Activated T-cell treated with anti-CD3 and anti-CD28 coated beads, Interleukin-2, amount 50 U/mL, for 4 hours (primary cell): ENCODE results near the gene MRPL54. TPM values are rescaled to one million over a fixed set of nuclear protein-coding genes. Genes with fewer than 3 reads are reported as not detected.

ENCODE experiments used
- ATAC-seq, 2 donors: fragments of 200-7000 bp; cut with Tn5 transposase; one replicate each; pipeline ENCODE4 v1.10.0; 2021
- DNase-seq: peaks from one replicate; pipeline ENCODE4 v3.0.0-alpha.2; 2020
- H3K27me3 Mint-ChIP-seq: one replicate; pipeline ENCODE4 v1.8.0; 2021; ENCODE audit warnings: low read depth, mixed read lengths
- H3K36me3 Mint-ChIP-seq: one replicate; pipeline ENCODE4 v1.8.0; 2022; ENCODE audit warnings: mixed read lengths; ENCODE audit not compliant: insufficient read depth
- H3K4me1 Mint-ChIP-seq: one replicate; pipeline ENCODE4 v1.8.0; 2021; ENCODE audit warnings: low read depth, mixed read lengths
- H3K4me3 Mint-ChIP-seq: one replicate; pipeline ENCODE4 v1.8.0; 2021; ENCODE audit warnings: mild to moderate bottlenecking, moderate library complexity, mixed read lengths
- H3K9me3 Mint-ChIP-seq: one replicate; pipeline ENCODE4 v1.8.0; 2021; ENCODE audit warnings: mixed read lengths
- total RNA-seq, 3 donors: library from RNA; stranded (reverse); gene quantifications; one replicate each; pipeline ENCODE4 v1.2.1, GENCODE V29; 2021

Gene MRPL54
- total RNA-seq, 3 donors from 2014 or later: 95.8 to 132 (median 125) TPM

DNA sequence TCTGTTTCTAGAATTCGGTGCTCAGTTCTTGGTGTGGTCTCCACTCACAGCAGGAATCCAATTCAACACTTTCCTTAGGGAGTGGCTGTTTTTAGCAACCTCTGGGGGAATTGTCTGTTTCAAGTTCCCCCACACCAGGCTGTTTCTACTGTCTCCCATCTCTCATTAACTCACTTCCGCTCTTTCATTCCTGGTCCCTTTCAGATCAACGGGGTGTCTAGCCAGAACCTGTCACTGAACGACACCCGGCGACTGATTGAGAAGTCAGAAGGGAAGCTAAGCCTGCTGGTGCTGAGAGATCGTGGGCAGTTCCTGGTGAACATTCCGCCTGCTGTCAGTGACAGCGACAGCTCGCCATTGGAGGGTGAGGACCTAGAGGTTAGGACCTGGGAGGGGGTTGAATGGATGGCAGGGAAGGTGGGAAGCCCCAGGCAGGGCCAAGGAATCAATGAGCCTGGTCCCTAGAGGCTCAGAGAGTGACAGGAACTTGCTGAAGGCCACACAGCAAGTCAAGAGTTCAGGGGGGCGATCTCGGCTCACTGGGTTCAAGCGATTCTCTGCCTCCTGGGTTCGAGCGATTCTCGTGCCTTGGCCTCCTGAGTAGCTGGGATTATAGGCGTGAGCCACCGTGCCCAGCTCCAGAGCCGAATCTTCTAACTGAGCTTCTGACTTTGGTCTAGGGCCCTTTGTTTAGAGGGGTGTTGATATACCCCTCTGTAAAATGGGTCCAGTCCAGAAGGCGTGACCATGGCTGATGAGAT lies 28.8 kb upstream of the MRPL54 start:
- H3K36me3 Mint-ChIP-seq: peaks cover 3% of the 10 kb centered on the region
- no peaks in the 10 kb centered on the region for H3K27me3 Mint-ChIP-seq
- DNase-seq: no peak
- H3K4me1 Mint-ChIP-seq: peaks cover 7% of the 10 kb centered on the region
- H3K4me3 Mint-ChIP-seq: no peak overlapping the region
- no peaks in the 10 kb centered on the region for H3K9me3 Mint-ChIP-seq
- no peak for ATAC-seq

DNA sequence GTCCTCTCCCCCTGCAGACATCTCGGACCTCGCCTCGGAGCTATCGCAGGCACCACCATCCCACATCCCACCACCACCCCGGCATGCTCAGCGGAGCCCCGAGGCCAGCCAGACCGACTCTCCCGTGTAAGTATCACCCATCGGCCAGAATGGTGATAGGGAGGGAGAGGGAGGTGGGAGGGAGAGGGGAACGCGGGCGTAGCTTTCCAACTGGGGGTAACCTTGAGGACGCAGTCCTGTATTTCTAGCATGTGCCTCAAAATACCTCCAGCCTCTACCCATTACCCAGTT lies 28.2 kb upstream of the MRPL54 start:
- no peak for ATAC-seq
- no peaks in the 10 kb centered on the region for H3K27me3 Mint-ChIP-seq
- no peaks in the 10 kb centered on the region for H3K9me3 Mint-ChIP-seq
- peaks cover 12% of the 10 kb centered on the region for H3K4me1 Mint-ChIP-seq
- no peak overlapping the region for H3K4me3 Mint-ChIP-seq
- DNase-seq: no peak
- H3K36me3 Mint-ChIP-seq: peaks cover 3% of the 10 kb centered on the region

DNA sequence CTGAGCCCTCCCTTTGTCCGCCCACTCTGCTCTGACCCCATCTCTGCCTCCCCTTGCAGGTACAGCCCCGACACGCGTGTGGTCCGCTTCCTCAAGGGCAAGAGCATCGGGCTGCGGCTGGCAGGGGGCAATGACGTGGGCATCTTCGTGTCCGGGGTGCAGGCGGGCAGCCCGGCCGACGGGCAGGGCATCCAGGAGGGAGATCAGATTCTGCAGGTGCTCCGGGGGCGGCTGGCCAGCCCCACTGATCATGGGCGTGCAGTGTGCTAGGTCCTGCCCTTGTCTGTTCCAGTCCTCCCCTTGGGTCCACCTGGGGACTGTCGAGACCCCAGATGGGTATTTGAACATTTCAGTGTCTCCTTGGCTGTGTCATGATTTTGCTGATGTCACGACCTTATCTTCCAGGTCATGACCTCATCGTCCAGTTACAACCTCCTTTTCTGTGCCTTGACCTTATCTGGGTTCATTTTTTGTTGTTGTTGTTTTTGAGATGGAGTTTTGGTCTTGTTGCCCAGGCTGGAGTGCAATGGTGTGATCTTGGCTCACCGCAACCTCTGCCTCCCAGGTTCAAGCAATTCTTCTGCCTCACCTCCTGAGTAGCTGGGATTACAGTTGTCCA lies 26.3 kb upstream of the MRPL54 start:
- no peaks in the 10 kb centered on the region for H3K9me3 Mint-ChIP-seq
- ATAC-seq: no peak

DNA sequence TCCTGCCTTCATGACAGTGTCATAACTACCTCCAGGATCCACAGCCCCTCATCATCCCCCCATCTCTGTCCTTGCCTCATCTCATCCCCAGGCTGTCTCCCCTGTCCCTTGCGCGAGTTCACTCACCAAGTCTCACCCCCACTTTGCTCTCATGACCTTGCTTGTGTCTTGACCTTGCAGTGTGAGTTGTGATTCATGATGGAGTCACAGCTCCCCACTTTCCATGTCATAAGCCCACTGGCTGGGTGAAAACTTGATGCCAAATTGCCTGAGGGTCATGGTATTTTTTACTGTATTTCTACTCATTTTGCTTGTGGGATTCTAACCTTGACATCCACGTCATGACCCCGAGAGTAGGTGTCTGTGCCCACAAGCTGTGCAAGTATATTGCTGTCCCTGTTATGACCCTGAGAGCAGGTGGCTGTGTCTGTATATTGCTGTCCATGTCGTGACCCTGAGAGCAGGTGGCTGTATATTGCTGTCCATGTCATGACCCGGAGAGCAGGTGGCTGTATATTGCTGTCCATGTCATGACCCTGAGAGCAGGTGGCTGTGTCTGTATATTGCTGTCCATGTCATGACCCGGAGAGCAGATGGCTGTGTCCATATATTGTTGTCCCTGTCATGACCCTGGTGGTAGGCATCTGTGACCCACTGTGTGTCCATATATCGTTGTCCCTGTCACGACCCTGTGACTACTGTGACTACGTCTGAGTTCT lies 24.8 kb upstream of the MRPL54 start:
- DNase-seq: no peak
- Mint-ChIP-seq H3K36me3 (no peaks in the 10 kb centered on the region), H3K27me3 (no peaks in the 10 kb centered on the region), H3K4me3 (no peak overlapping the region), H3K9me3 (no peaks in the 10 kb centered on the region), H3K4me1 (peaks cover 18% of the 10 kb centered on the region)
- no peak for ATAC-seq

More for the DNA sequence above, 26.3 kb upstream of the MRPL54 start:
- H3K36me3 Mint-ChIP-seq: peaks cover 3% of the 10 kb centered on the region
- H3K4me3 Mint-ChIP-seq: no peak overlapping the region
- DNase-seq: no peak
- no peaks in the 10 kb centered on the region for H3K27me3 Mint-ChIP-seq
- peaks cover 18% of the 10 kb centered on the region for H3K4me1 Mint-ChIP-seq

DNA sequence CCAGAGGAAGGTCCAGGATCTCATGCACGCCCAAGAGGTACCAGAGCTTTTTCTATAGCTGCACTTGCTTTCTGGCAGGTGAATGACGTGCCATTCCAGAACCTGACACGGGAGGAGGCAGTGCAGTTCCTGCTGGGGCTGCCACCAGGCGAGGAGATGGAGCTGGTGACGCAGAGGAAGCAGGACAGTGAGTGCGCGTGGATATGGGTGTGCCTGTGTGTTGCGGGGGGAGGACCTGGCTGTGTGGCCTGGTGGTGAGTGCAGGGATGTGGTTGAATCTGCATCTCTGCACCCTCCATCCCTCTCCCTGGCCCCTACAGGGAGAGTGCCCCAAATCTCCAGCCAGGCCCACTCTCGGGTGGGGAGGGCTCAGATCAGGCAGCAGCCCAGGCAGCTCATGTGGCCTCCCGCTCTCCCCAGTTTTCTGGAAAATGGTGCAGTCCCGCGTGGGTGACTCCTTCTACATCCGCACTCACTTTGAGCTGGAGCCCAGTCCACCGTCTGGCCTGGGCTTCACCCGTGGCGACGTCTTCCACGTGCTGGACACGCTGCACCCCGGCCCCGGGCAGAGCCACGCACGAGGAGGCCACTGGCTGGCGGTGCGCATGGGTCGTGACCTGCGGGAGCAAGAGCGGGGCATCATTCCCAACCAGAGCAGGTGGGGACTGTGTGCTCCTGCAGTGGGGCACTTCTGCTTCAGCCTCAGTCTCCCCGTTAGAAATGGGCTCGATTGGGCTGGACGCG lies 23.8 kb upstream of the MRPL54 start:
- H3K9me3 Mint-ChIP-seq: no peaks in the 10 kb centered on the region

DNA sequence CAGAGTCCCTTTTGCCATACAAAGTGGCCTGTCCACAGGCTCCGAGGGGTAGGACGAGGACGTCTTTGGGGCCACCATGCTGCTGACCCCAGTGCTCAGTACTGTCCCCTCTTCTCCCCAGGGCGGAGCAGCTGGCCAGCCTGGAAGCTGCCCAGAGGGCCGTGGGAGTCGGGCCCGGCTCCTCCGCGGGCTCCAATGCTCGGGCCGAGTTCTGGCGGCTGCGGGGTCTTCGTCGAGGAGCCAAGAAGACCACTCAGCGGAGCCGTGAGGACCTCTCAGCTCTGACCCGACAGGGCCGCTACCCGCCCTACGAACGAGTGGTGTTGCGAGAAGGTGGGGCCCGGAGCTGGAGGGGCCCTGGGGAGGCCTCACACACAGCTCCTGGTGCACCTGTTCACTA lies 22.1 kb upstream of the MRPL54 start:
- Mint-ChIP-seq H3K27me3 (no peaks in the 10 kb centered on the region), H3K4me1 (peaks cover 18% of the 10 kb centered on the region), H3K36me3 (no peaks in the 10 kb centered on the region), H3K9me3 (no peaks in the 10 kb centered on the region), H3K4me3 (no peak overlapping the region)
- ATAC-seq (no peak), DNase-seq (no peak)

More for the DNA sequence above, 23.8 kb upstream of the MRPL54 start:
- Mint-ChIP-seq H3K4me1 (peaks cover 18% of the 10 kb centered on the region), H3K36me3 (no peaks in the 10 kb centered on the region), H3K27me3 (no peaks in the 10 kb centered on the region), H3K4me3 (no peak overlapping the region)
- DNase-seq (no peak), ATAC-seq (no peak)

DNA sequence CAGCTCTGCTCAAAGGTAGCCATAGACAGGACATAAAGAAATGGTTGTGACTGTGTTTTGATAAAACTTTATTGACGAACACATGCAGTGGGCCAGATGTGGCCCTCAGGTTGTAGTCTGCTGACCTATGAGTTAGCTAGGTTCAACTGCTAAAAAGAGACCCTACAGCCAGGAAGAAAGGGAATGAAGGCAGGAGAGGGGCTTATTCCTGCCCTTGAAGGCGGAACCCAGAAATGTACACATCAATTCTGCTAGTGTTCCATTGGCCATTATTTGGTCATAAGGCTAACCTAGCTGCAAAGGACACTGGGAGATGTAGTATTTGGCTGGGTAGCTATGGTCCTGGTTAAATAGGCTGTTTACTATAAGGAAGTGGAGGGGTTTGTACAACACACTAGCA lies 19.0 kb upstream of the MRPL54 start:
- H3K27me3 Mint-ChIP-seq: no peaks in the 10 kb centered on the region

DNA sequence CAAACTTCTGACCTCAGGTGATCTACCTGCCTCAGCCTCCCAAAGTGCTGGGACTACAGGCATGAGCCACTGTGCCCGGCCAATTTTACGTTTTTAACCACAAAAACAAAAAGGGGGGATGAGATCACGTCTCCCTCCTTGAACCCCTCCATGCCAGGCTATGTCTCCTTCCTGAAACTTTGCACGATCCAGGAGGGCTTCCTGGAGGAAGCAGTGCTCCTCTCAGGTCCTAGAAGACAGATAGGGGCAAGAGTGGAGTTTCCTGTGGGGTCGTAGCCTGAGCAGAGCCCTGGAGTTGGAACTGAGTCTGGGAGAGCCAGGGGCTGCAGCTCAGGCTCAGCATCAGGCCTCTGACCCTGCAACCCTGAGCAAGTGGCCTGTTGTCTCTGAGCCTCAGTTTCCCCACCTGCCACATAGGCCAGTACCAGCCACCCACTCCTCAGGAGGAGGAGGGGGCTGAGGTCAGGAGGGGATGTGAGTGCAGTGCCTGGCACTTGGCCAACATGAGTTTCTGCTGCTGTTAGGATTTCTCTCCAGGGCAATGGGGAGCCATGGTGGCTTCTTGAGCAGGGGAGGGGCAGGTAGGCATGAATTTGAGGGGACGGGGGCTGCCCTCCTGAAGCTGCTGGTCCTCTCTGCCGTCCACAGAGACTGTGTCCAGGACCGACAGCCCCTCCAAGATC lies 17.0 kb upstream of the MRPL54 start:
- ATAC-seq (no peak), DNase-seq (no peak)
- H3K36me3 Mint-ChIP-seq: peaks cover 11% of the 10 kb centered on the region
- no peaks in the 10 kb centered on the region for H3K4me1 Mint-ChIP-seq
- no peak overlapping the region for H3K4me3 Mint-ChIP-seq
- H3K9me3 Mint-ChIP-seq: no peaks in the 10 kb centered on the region
- H3K27me3 Mint-ChIP-seq: no peaks in the 10 kb centered on the region

More for the DNA sequence above, 19.0 kb upstream of the MRPL54 start:
- no peaks in the 10 kb centered on the region for H3K36me3 Mint-ChIP-seq
- peaks cover 12% of the 10 kb centered on the region for H3K4me1 Mint-ChIP-seq
- no peak for DNase-seq
- ATAC-seq: no peak
- no peaks in the 10 kb centered on the region for H3K9me3 Mint-ChIP-seq
- H3K4me3 Mint-ChIP-seq: no peak overlapping the region

DNA sequence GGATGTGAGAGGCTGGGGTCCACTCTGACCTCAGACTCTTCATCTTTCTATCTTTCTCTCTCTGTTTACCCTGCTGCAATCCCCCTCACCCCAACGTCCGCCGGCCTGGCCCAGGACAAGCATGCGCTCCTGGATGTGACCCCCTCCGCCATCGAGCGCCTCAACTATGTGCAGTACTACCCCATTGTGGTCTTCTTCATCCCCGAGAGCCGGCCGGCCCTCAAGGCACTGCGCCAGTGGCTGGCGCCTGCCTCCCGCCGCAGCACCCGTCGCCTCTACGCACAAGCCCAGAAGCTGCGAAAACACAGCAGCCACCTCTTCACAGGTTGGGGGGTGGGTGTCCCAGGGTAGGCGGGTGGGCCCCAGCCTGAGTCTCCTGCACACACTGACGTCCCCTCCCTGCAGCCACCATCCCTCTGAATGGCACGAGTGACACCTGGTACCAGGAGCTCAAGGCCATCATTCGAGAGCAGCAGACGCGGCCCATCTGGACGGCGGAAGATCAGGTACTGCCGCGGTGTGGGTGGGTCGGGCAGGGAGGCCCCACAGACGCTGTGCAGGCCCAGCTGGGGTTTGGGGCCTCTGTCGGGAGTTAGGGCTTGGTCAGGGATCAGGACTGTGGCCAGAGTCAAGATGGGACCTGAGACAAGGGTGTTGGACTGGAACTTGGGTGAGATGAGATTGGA lies 16.0 kb upstream of the MRPL54 start:
- no peaks in the 10 kb centered on the region for H3K9me3 Mint-ChIP-seq
- H3K27me3 Mint-ChIP-seq: no peaks in the 10 kb centered on the region
- no peak overlapping the region for H3K4me3 Mint-ChIP-seq
- DNase-seq (no peak), ATAC-seq (no peak)
- H3K36me3 Mint-ChIP-seq: peaks cover 16% of the 10 kb centered on the region
- H3K4me1 Mint-ChIP-seq: no peaks in the 10 kb centered on the region

DNA sequence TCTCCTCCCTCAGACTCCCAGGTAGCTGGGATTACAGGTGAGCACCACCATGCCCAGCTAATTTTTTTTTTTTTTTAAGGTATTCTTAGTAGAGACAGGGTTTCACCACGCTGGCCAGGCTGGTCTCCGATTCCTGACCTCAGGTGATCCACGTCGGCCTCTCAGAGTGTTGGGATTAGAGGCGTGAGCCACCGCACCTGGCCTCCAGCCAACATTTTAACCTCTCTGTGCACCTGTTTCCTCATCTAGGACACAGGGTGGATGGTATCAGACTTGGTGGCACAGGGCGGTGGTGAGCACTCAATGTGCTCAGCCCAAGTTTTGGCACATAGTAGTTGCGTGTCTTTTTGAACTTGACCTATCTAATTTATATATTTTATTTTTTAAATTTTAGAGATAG lies 13.5 kb upstream of the MRPL54 start:
- no peaks in the 10 kb centered on the region for H3K9me3 Mint-ChIP-seq
- no peaks in the 10 kb centered on the region for H3K4me1 Mint-ChIP-seq
- ATAC-seq (no peak), DNase-seq (no peak)
- no peaks in the 10 kb centered on the region for H3K27me3 Mint-ChIP-seq
- peaks cover 18% of the 10 kb centered on the region for H3K36me3 Mint-ChIP-seq
- no peak overlapping the region for H3K4me3 Mint-ChIP-seq

DNA sequence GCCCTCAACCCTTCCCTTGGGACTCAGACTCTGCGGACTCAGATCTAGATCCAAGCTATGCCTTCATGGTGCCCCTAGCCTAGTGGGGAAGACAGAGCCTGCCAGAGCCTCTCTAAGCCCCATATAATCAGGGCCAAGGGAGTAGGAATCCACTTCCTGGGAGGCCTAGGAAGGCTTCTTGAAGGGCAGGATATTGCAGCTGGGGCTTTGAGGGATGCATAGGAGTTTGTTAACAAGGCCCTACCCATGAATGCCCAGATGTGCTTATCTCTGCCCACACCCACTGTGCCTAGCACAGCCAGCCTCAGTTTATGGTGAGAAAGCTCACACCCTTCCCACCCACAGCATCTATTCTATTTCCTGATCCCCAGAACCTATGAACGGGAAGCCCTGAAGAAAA lies 12.3 kb upstream of the MRPL54 start:
- peaks cover 22% of the 10 kb centered on the region for H3K36me3 Mint-ChIP-seq
- H3K27me3 Mint-ChIP-seq: no peaks in the 10 kb centered on the region
- no peaks in the 10 kb centered on the region for H3K9me3 Mint-ChIP-seq

DNA sequence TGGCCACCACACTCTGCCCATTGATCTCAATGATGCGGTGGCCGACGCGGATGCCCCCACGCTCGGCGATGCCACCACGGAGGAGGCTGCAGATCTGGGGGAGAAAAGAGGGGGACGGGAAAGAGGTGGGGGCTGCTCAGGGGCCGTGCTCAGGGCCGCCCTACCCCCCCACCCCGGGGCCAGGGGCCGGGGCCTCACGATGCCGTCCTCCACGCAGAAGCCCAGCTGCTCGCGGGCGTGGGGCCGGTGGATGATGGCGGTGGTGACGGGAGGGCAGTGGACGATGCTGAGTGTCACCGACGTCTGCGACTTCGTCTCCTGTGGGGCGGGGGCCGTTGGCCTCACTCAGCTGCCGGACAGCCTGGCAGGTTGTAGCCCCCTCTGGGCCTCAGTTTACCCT lies 11.2 kb upstream of the MRPL54 start:
- DNase-seq: no peak

More for the DNA sequence above, 12.3 kb upstream of the MRPL54 start:
- H3K4me1 Mint-ChIP-seq: peaks cover 4% of the 10 kb centered on the region
- ATAC-seq (no peak), DNase-seq (no peak)
- H3K4me3 Mint-ChIP-seq: no peak overlapping the region

DNA sequence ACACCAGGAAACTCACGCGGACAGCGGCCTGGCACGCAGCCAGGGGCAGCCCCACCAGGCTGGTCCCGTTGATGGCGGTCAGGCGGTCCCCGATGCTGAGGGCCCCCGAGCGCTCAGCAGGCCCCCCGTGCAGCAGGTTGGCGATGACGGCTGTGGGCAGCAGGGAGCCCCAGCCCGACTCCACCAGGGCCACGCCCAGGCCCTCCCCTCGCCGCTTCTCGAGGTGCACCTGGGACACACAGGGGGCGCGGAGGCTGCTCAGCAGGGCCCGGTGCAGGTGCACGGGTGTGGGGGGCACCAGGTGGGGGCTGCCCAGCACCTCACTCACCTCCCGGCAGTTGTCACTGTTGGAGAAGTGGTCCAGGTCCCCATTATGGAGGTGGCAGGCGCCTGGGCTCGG lies 10.0 kb upstream of the MRPL54 start:
- H3K9me3 Mint-ChIP-seq: no peaks in the 10 kb centered on the region
- H3K36me3 Mint-ChIP-seq: peaks cover 22% of the 10 kb centered on the region
- H3K27me3 Mint-ChIP-seq: no peaks in the 10 kb centered on the region
- H3K4me3 Mint-ChIP-seq: no peak overlapping the region
- ATAC-seq (no peak), DNase-seq (no peak)
- peaks cover 9% of the 10 kb centered on the region for H3K4me1 Mint-ChIP-seq

More for the DNA sequence above, 11.2 kb upstream of the MRPL54 start:
- Mint-ChIP-seq H3K36me3 (peaks cover 22% of the 10 kb centered on the region), H3K27me3 (no peaks in the 10 kb centered on the region), H3K4me3 (no peak overlapping the region), H3K4me1 (peaks cover 4% of the 10 kb centered on the region), H3K9me3 (no peaks in the 10 kb centered on the region)
- ATAC-seq: no peak
